Measurements from ENCODE around the gene NBEAL1. TPM values are rescaled to one million over a fixed set of nuclear protein-coding genes. Genes with fewer than 3 reads are reported as not detected.
"Not testable (repeated sequence)": the region's sequence is repeated elsewhere in the genome, so short reads cannot be mapped to it uniquely, and the experiment has no call there.

NBEAL1 gene
- polyA plus RNA-seq, 3 donors = 4.2 to 10.1 (median 6.0) TPM

GRCh38 chr2:203086381-203086780 is 71.7 kb downstream of the NBEAL1 start:
- H3K27ac ChIP-seq (ENCODE audit: low read depth, low read length) = not testable (repeated sequence)
- 92 to 100% (median 96%) methylated on average over 1 of the region's 1 CpG for WGBS, 3 donors

GRCh38 chr2:203090721-203091120 is 76.0 kb downstream of the NBEAL1 start:
- not testable (repeated sequence) for H3K27ac ChIP-seq (ENCODE audit: low read depth, low read length)
- WGBS, 3 donors = 93 to 98% (median 97%) methylated on average over 4 of the region's 4 CpGs

GRCh38 chr2:203097735-203098134 is 83.1 kb downstream of the NBEAL1 start:
- 63 to 79% (median 70%) methylated on average over 1 of the region's 1 CpG for WGBS, 3 donors
- no peak overlapping the region for H3K27ac ChIP-seq (ENCODE audit: low read depth, low read length)

GRCh38 chr2:203102357-203102756 is 87.7 kb downstream of the NBEAL1 start:
- whole genome bisulfite sequencing, 3 donors = 79 to 94% (median 94%) methylated on average over 1 of the region's 1 CpG
- H3K27ac ChIP-seq (ENCODE audit: low read depth, low read length) = not testable (repeated sequence)

- no peak overlapping the region for H3K27ac ChIP-seq (ENCODE audit: low read depth, low read length)
Measured at GRCh38 chr2:203104273-203104672, 89.6 kb downstream of the NBEAL1 start.

- H3K27ac ChIP-seq (ENCODE audit: low read depth, low read length) = no peak overlapping the region
Measured at GRCh38 chr2:203105996-203106395, 91.3 kb downstream of the NBEAL1 start.

- 64 to 75% (median 74%) methylated on average over 3 to 4 of the region's 4 CpGs for WGBS, 3 donors
- H3K27ac ChIP-seq (ENCODE audit: low read depth, low read length) = not testable (repeated sequence)
Measured at GRCh38 chr2:203110496-203110895, 95.8 kb downstream of the NBEAL1 start.

- WGBS, 3 donors = 95 to 99% (median 96%) methylated on average over 2 of the region's 2 CpGs
- no peak overlapping the region for H3K27ac ChIP-seq (ENCODE audit: low read depth, low read length)
Measured at GRCh38 chr2:203112342-203112741, 97.7 kb downstream of the NBEAL1 start.

- 94 to 95% (median 94%) methylated on average over 7 of the region's 7 CpGs for WGBS, 3 donors
- not testable (repeated sequence) for H3K27ac ChIP-seq (ENCODE audit: low read depth, low read length)
Measured at GRCh38 chr2:203115201-203115700, 100.6 kb downstream of the NBEAL1 start.

- 17 to 89% (median 75%) methylated on average over 1 of the region's 1 CpG for WGBS, 3 donors
- H3K27ac ChIP-seq (ENCODE audit: low read depth, low read length) = no peak overlapping the region
Measured at GRCh38 chr2:203122317-203122986, 107.8 kb downstream of the NBEAL1 start.

GRCh38 chr2:203126996-203127395 is 112.3 kb downstream of the NBEAL1 start:
- no peak overlapping the region for H3K27ac ChIP-seq (ENCODE audit: low read depth, low read length)
- 69 to 90% (median 83%) methylated on average over 2 of the region's 2 CpGs for WGBS, 3 donors

- WGBS, 3 donors = 93 to 95% (median 95%) methylated on average over 4 of the region's 4 CpGs
- H3K27ac ChIP-seq (ENCODE audit: low read depth, low read length) = no peak overlapping the region
Measured at GRCh38 chr2:203135105-203135504, 120.4 kb downstream of the NBEAL1 start.

GRCh38 chr2:203143391-203143790 is 128.7 kb downstream of the NBEAL1 start:
- no peak overlapping the region for H3K27ac ChIP-seq (ENCODE audit: low read depth, low read length)

GRCh38 chr2:203149194-203149593 is 134.5 kb downstream of the NBEAL1 start:
- 31 to 89% (median 84%) methylated on average over 1 of the region's 1 CpG for WGBS, 3 donors
- H3K27ac ChIP-seq (ENCODE audit: low read depth, low read length) = no peak overlapping the region

- WGBS, 3 donors = 80 to 87% (median 81%) methylated on average over 1 of the region's 1 CpG
- H3K27ac ChIP-seq (ENCODE audit: low read depth, low read length) = no peak overlapping the region
Measured at GRCh38 chr2:203155406-203155805, 140.7 kb downstream of the NBEAL1 start.

GRCh38 chr2:203162722-203163121 is 148.0 kb downstream of the NBEAL1 start:
- WGBS, 3 donors = 97 to 98% (median 97%) methylated on average over 5 of the region's 5 CpGs
- not testable (repeated sequence) for H3K27ac ChIP-seq (ENCODE audit: low read depth, low read length)

GRCh38 chr2:203164311-203164935 is 149.7 kb downstream of the NBEAL1 start:
- H3K27ac ChIP-seq (ENCODE audit: low read depth, low read length) = no peak overlapping the region
- WGBS, 3 donors = 100% methylated on average over 1 of the region's 1 CpG

GRCh38 chr2:203167751-203168150 is 153.1 kb downstream of the NBEAL1 start:
- 96 to 98% (median 96%) methylated on average over 5 of the region's 5 CpGs for WGBS, 3 donors
- H3K27ac ChIP-seq (ENCODE audit: low read depth, low read length) = no peak overlapping the region

- WGBS, 3 donors = 72 to 84% (median 72%) methylated on average over 4 of the region's 4 CpGs
Measured at GRCh38 chr2:203170502-203170901, 155.8 kb downstream of the NBEAL1 start.

GRCh38 chr2:203175371-203175770 is 160.7 kb downstream of the NBEAL1 start:
- H3K27ac ChIP-seq (ENCODE audit: low read depth, low read length) = no peak overlapping the region
- 97 to 100% (median 99%) methylated on average over 1 of the region's 1 CpG for WGBS, 3 donors

More at GRCh38 chr2:203170502-203170901, 155.8 kb downstream of the NBEAL1 start:
- H3K27ac ChIP-seq (ENCODE audit: low read depth, low read length) = no peak overlapping the region

Data from adipose tissue (tissue), 3 donors.